CD4-positive, alpha-beta memory T cell (primary cell): Measurements from ENCODE around the gene PPFIA4. TPM values are rescaled to one million over a fixed set of nuclear protein-coding genes. Genes with fewer than 3 reads are reported as not detected.

Experiments
- polyA plus RNA-seq, 2 donors: library from polyadenylated mRNA; unstranded; fragments of 300-500 nt; fragmentation: Illumina TruSeq; gene quantifications; one replicate each; pipeline ENCODE4 v1.2.3, GENCODE V29; 2021
- total RNA-seq, 2 experiments: library from RNA; stranded (reverse); gene quantifications; one replicate each; pipeline ENCODE4 v1.2.3, GENCODE V29; 2021

Gene PPFIA4
- total and polyA plus RNA-seq, 4 experiments from 2014 or later, result 1.4 to 1.5 TPM; not detected in 2

Other genes starting within 250 kb of the PPFIA4 start
- gene KDM5B, start 218.1 kb upstream of the PPFIA4 start, total RNA-seq, result 10 to 100 TPM; 60.7 to 64.6 TPM
- 10 to 100 TPM in 1 of 2 donors, 1 to 10 TPM in 1; 6.5 to 18.0 TPM for gene KDM5B, start 218.1 kb upstream of the PPFIA4 start, polyA plus RNA-seq
- not detected for gene PCAT6, start 215.5 kb upstream of the PPFIA4 start, total RNA-seq
- gene PCAT6, start 215.5 kb upstream of the PPFIA4 start, polyA plus RNA-seq, result 1 to 10 TPM in 1 of 2 donors, not detected in 1; 1.0 TPM
- 10 to 100 TPM; 17.3 to 18.7 TPM for gene RABIF, start 137.3 kb upstream of the PPFIA4 start, total RNA-seq
- 10 to 100 TPM; 24.2 to 25.0 TPM for gene RABIF, start 137.3 kb upstream of the PPFIA4 start, polyA plus RNA-seq
- 10 to 100 TPM; 24.2 to 27.1 TPM for gene KLHL12, start 99.3 kb upstream of the PPFIA4 start, total RNA-seq
- 10 to 100 TPM; 24.5 to 27.1 TPM for gene KLHL12, start 99.3 kb upstream of the PPFIA4 start, polyA plus RNA-seq
- 10 to 100 TPM; 52.6 to 58.3 TPM for gene ADIPOR1, start 68.2 kb upstream of the PPFIA4 start, total RNA-seq
- gene ADIPOR1, start 68.2 kb upstream of the PPFIA4 start, polyA plus RNA-seq, result 100 to 1,000 TPM in 1 of 2 donors, 10 to 100 TPM in 1; 98.2 to 164 TPM
- gene CYB5R1, start 59.2 kb upstream of the PPFIA4 start, total RNA-seq, result 10 to 100 TPM; 48.6 to 51.8 TPM
- 10 to 100 TPM; 52.0 to 81.9 TPM for gene CYB5R1, start 59.2 kb upstream of the PPFIA4 start, polyA plus RNA-seq
- gene TMEM183A, start 19.1 kb upstream of the PPFIA4 start, total RNA-seq, result 10 to 100 TPM; 69.3 to 70.3 TPM
- 10 to 100 TPM; 53.9 to 71.2 TPM for gene TMEM183A, start 19.1 kb upstream of the PPFIA4 start, polyA plus RNA-seq
- gene MYOG, start 59.5 kb downstream of the PPFIA4 start, total RNA-seq, result not detected
- not detected for gene MYOG, start 59.5 kb downstream of the PPFIA4 start, polyA plus RNA-seq
- not detected for gene ADORA1, start 101.2 kb downstream of the PPFIA4 start, total RNA-seq
- gene ADORA1, start 101.2 kb downstream of the PPFIA4 start, polyA plus RNA-seq, result under 1 TPM in 1 of 2 donors, not detected in 1; 0.10 TPM
- not detected for gene MYBPH, start 149.3 kb downstream of the PPFIA4 start, total RNA-seq
- not detected for gene MYBPH, start 149.3 kb downstream of the PPFIA4 start, polyA plus RNA-seq
- 1 to 10 TPM; 5.2 to 5.7 TPM for gene CHI3L1, start 160.2 kb downstream of the PPFIA4 start, total RNA-seq
- gene CHI3L1, start 160.2 kb downstream of the PPFIA4 start, polyA plus RNA-seq, result not detected
- under 1 TPM; 0.41 to 0.78 TPM for gene CHIT1, start 203.2 kb downstream of the PPFIA4 start, total RNA-seq
- gene CHIT1, start 203.2 kb downstream of the PPFIA4 start, polyA plus RNA-seq, result not detected